LNCaP clone FGC (cell line): ENCODE data around the gene PLEKHA1.

Source experiments
- DNase-seq: peaks from one replicate; pipeline ENCODE4 v3.0.0-alpha.2; 2011; ENCODE audit warnings: low read depth
- H3K4me3 ChIP-seq: 2 replicates; pipeline ENCODE4 v1.5.1; 2011; ENCODE audit warnings: mild to moderate bottlenecking, low read depth, low read length, control low read depth
- TF ChIP-seq, protein P1 (sequence below): IDR thresholded peaks from 2 replicates; pipeline ENCODE4 v1.5.1; 2012; ENCODE audit warnings: mild to moderate bottlenecking; ENCODE audit not compliant: control insufficient read depth, insufficient read depth; ENCODE audit errors: extremely low read depth

Gene PLEKHA1

DNA sequence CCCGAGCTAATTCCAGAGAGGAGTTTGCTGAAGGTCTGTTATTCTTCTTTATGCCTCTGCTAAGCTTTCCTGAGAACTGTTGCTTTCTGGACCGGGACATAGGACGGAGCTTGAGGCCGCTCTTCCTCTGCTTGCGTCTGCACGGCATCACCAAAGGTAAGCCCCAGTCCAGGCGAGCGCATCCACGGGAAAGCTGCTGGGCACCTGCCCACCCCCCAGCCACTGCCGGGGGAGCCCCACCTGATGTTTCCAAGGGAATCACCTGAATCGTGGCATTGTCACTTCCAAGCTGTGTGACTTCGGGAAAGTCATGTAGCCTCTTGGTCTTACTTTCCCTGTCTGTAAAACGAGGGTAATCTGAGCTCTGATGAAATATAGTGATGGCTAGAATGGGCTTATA, 45.1 kb upstream of the PLEKHA1 start:
- no peak overlapping the region for H3K4me3 ChIP-seq
- DNase-seq: no peak
- TF ChIP-seq, protein P1, sequence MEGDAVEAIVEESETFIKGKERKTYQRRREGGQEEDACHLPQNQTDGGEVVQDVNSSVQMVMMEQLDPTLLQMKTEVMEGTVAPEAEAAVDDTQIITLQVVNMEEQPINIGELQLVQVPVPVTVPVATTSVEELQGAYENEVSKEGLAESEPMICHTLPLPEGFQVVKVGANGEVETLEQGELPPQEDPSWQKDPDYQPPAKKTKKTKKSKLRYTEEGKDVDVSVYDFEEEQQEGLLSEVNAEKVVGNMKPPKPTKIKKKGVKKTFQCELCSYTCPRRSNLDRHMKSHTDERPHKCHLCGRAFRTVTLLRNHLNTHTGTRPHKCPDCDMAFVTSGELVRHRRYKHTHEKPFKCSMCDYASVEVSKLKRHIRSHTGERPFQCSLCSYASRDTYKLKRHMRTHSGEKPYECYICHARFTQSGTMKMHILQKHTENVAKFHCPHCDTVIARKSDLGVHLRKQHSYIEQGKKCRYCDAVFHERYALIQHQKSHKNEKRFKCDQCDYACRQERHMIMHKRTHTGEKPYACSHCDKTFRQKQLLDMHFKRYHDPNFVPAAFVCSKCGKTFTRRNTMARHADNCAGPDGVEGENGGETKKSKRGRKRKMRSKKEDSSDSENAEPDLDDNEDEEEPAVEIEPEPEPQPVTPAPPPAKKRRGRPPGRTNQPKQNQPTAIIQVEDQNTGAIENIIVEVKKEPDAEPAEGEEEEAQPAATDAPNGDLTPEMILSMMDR: no peak

DNA sequence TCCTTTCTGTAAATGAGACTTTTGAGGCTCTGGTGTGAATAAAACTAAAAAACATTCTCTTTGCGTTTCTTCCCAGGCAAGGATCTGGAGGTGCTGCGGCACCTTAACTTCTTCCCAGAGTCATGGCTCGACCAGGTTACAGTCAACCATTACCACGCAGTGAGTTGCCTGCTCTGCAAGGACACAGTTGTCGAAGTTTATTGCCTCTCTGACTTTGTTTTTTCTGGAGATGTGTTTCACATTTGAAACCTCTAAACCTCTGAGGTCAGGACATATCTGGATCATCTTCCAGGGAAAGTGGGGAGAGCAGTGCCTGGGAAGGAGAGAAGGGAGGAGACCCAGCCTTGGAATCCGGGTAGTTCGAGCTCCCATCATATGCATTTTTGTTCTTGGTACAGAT, 43.4 kb upstream of the PLEKHA1 start:
- DNase-seq: no peak
- H3K4me3 ChIP-seq: no peak overlapping the region

DNA sequence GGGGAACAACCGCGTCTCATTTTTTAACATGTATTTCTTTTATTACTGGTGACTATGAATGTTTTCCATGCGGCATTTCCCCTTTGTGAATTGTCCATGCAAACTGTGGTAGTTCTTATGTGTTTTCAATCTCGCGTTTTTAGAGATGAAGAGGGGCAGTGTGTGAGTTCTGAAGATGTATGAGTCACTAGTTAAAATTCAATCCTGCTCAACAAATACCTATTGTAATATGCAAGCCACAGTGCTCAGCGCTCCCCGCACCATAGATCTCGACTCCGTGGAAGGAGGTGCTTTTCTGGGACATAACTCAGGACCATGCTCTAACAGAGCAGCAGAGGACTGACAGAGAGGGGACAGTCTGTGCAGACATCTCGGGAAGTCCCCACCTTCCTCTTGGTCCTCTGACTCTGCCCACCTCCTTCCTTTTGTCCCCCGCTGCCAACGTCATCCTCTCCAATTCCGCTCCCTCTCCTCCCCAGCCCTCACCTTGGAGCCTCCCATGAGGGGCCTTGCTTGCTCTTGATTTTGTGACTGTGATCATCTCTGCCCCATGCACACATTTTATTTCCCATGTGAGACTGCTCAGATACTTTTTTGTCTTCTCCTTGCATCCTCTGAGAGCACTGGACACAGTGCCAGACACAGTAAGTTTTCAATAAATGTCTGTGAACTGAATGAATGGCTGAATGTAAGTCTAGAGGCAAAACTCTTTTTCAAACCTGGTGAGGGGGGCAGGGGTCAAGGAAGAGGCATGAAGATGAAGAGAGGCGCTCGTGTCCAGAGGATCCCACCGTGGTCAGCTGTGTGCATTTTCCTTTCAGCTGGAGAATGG, 42.7 kb upstream of the PLEKHA1 start:
- no peak for DNase-seq
- no peak overlapping the region for H3K4me3 ChIP-seq
- TF ChIP-seq, protein P1: no peak

More for the DNA sequence above, 43.4 kb upstream of the PLEKHA1 start:
- TF ChIP-seq, protein P1: no peak

DNA sequence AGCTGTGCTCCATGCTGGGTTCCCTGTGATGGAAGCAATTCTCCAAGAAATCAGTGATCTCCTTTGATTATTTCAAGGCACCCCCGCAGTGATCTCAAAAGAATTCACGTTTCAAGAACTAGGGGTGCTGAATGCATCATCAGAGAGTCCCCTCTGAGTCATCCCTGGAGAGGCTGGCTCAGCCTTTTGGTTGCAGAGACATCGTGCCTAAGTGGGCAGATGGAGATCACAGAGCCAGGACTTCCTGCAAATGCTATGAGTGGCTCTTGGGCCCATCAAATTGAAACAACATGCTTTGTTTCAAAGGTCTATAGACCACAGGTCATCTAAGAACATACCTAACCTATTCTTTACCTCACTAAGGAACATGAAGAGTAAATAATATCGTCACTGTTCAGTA, 41.5 kb upstream of the PLEKHA1 start:
- no peak overlapping the region for H3K4me3 ChIP-seq
- DNase-seq: no peak
- TF ChIP-seq, protein P1: no peak

DNA sequence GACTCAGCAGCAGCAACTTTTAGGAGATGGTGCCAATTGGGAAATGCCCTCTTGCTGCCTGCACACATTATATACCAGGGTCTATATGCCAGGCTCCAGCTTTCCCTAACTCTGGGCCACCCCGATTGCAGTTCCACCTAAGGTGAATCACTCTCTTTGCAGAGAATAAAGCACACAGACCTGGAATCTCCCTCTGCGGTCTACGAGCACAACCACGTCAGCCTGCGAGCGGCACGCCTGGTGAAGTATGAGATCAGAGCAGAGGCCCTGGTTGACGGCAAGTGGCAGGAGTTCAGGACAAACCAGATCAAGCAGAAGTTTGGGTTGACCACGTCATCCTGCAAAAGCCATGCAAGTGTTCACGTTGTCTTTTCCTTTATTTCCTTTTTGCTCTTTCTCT, 38.2 kb upstream of the PLEKHA1 start:
- H3K4me3 ChIP-seq: no peak overlapping the region
- TF ChIP-seq, protein P1: no peak
- no peak for DNase-seq

DNA sequence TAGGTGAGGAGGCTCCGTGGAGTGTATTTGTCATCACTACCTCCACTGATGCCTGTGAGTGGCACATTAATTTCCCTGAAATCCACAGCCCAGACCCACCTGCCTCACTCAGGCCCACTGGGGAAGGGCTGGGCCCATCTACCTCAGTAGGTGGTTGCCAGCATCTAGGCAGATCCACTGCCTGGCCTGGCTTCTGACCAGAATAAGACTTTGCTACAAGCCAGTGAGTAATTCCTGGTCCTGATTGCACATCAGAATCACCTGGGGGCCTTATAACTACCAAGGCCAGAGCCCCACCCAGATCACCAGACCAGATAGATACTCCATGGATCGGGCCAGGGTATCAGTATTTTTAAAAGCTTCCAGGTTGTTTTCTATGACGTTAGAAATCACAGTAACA, 37.5 kb upstream of the PLEKHA1 start:
- H3K4me3 ChIP-seq: no peak overlapping the region
- no peak for DNase-seq
- TF ChIP-seq, protein P1: no peak
